Peyer's patch (tissue), 4 donors: ENCODE data around the gene UQCRQ.

Experiments used
- POLR2A ChIP-seq, 2 donors: fragments of 450-650 bp; IDR thresholded peaks; one replicate each; pipeline ENCODE4 v1.5.1; 2017; ENCODE audit warnings: antibody characterized with exemption in 2 of 2, mild to moderate bottlenecking in 2 of 2, moderate library complexity in 2 of 2
- TF ChIP-seq, protein P1 (sequence below), 6 experiments: fragments of 450-650 bp in 4 of 6; fragments of 200-600 bp in 2 of 6; sonication (generic) in 1 of 6; IDR thresholded peaks; one replicate each; pipeline ENCODE4 v1.5.1; 2017 to 2019; ENCODE audit warnings: antibody characterized with exemption in 6 of 6, mild to moderate bottlenecking in 3 of 6, moderate library complexity in 1 of 6

DNA sequence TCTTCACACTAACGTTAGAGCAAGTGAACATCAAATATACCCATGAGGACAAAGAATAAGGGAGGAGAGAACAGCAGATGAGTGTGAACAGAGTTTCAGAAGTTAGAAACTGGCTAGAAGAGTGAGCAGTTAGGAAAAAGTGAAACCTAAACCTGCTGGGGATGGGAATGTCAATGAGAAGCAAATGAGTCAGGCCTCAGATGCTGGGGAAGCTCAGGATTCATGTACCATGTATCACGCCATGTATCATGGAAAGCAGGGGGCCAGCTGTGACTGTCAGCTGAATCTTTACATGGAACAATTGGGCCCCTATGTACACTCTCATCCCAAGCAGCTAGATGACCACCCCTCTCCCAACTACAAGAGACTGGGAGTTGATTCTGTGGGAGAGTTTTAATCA, 16.4 kb upstream of the UQCRQ start:
- TF ChIP-seq POLR2A (IDR thresholded peaks at IDR 0.05), result no peak
- TF ChIP-seq, protein P1, sequence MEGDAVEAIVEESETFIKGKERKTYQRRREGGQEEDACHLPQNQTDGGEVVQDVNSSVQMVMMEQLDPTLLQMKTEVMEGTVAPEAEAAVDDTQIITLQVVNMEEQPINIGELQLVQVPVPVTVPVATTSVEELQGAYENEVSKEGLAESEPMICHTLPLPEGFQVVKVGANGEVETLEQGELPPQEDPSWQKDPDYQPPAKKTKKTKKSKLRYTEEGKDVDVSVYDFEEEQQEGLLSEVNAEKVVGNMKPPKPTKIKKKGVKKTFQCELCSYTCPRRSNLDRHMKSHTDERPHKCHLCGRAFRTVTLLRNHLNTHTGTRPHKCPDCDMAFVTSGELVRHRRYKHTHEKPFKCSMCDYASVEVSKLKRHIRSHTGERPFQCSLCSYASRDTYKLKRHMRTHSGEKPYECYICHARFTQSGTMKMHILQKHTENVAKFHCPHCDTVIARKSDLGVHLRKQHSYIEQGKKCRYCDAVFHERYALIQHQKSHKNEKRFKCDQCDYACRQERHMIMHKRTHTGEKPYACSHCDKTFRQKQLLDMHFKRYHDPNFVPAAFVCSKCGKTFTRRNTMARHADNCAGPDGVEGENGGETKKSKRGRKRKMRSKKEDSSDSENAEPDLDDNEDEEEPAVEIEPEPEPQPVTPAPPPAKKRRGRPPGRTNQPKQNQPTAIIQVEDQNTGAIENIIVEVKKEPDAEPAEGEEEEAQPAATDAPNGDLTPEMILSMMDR (IDR thresholded peaks at IDR 0.05), result no peak
